HG03571 (cell line): Measurements from ENCODE around the gene ITGB4.

Experiments
- ATAC-seq: cut with Tn5 transposase; IDR thresholded peaks from one replicate; pipeline ENCODE4 v1.9.1; 2021; ENCODE audit not compliant: unreplicated experiment

Gene ITGB4

GRCh38 chr17:75697651-75698291, 23.5 kb upstream of the ITGB4 start:
- no peak for ATAC-seq

DNA sequence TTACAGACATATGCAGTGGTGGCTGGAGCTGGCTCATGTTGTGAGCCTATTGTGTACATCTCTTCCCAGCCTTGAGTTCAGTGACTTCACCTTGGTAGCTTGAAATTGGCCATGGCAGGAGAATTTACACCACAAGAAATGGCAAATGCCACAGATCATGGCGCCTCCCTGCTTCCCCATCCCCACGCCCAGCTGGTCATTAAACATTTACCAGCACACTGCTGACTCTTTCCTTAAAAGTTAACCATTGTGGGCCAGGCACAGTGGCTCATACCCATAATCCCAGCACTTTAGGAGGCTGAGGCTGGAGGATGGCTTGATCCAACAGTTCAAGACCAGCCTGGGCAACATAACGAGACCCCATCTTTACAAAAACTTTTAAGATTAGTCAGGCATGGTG, 22.6 kb upstream of the ITGB4 start:
- ATAC-seq = no peak

GRCh38 chr17:75701288-75701687, 20.0 kb upstream of the ITGB4 start:
- no peak for ATAC-seq

DNA sequence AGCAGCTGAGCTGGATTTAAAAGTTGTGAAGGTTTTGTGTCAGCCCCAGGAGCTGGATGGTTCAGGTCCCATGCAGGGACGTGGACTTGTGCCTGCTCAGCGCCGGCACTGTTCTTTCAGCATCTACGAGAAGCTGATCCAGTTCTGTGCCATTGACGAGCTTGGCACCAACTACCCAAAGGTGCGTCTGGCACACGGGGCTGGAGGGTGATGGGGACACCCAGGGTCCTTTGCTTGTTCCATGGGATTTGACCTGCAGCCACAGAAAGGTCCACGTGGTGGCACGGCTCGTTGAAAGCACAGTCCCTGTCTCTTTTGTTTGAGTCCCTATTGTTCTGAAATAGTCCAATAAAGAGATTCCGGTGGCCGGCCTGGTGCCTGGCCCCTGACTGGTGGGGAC, 18.1 kb upstream of the ITGB4 start:
- no peak for ATAC-seq

GRCh38 chr17:75703591-75703990, 17.7 kb upstream of the ITGB4 start:
- no peak for ATAC-seq

DNA sequence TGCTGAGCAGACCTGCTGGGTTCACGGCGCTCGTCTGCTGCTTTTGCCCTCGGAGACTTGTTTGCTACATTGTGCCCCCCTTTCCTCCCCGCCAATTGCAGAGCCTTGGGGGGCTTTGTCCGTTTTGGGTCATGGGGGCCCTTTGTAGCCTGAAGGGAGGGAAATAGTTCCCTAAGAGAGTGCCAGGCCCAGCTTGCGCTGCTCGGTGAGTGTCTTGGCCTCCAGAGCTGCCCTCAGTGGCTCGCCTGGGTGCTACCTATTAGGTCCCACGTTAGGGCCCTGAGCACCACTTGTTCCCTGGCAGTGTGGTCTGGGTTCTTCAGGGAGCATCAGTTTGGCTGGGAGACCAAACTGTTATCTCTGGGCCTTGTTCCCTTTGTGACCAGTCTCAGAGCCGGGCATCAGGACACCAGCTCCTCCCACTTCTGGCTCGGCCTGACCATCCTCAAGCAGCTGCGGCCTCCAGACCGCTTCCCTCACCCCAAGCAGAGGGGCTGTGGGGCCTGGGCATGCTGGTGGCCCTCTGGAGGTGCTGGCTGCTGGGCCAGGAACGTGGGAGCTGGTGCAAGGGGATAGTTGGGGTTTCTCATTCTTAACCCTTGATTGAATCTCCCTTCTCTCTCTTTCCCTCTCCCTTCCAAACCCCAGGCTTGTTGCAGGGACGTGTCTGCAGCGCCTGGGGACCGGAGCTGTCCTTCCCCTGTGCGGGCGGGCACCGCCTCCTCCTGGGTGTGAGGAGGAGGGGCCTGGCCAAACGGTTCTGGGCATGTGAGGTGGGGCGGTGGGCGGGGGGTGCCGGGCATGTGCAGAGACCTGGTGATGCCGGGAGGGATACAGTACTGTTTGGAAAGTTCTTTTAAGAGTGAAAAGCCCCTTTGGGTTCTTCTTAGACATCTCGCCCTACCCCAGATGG, 16.0 kb upstream of the ITGB4 start:
- no peak for ATAC-seq

DNA sequence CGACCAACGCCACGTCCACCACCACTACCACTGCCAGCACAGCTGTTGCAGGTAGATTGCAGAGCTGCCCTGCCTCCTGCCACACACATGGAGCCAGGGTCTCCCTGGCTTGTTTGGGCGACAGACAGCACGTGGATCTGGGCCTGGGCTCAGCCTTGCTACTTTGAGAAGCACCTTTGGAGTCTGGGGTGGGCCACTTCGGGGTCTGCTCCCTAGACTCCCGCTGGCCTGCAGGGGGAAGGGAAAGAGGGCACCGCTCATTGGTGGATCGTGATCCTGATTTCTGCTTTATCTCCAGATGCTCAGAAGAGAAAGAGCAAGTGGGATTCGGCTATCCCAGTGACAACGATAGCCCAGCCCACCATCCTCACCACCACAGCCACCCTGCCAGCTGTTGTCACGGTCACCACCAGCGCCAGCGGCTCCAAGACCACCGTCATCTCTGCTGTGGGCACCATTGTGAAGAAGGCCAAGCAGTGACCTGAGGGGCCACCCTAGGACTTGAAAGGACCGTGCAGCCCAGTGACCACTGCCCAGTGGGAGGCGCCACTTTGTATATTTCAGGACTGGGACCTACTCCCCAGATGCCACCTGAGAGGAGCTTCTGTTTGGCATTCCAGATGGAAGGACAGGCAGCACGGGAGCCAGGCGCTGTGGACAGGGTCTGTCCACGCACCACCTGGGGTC, 15.1 kb upstream of the ITGB4 start:
- no peak for ATAC-seq

DNA sequence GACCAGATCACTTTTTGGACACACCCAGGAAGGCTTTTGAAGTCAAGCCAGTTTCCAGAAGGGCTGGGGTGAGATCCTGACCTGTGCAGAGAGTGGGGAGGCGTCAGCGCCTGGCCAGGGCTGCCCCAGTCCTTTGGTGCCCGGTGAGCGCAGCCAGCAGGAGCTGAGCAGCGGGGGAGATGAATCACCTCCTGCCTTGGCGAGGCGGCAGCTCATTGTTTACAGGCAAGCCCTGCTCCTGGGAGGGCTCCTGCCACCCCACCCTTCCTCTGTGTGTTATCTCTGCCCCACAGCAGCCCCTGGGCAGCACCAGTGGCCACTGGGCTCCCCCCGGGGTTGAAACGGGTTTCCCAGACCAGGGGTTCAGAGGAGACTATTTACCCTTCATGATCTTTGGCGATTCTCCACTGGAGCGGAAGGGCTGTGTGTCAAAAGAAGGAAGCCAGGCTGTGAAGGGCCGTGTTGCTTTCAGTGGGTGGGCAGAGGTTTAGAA, 14.1 kb upstream of the ITGB4 start:
- no peak for ATAC-seq

GRCh38 chr17:75712446-75712845, 8.8 kb upstream of the ITGB4 start:
- ATAC-seq = no peak

GRCh38 chr17:75719732-75720131, 1.5 kb upstream of the ITGB4 start:
- ATAC-seq = no peak

- ATAC-seq = no peak
Observed at GRCh38 chr17:75721463-75722011, 278 bp downstream of the ITGB4 start.

- no peak for ATAC-seq
Observed at GRCh38 chr17:75722076-75722475, 817 bp downstream of the ITGB4 start.

- ATAC-seq = no peak
Observed at GRCh38 chr17:75722542-75723095, 1.4 kb downstream of the ITGB4 start.

- ATAC-seq = no peak
Observed at GRCh38 chr17:75723171-75723930, 2.1 kb downstream of the ITGB4 start.

DNA sequence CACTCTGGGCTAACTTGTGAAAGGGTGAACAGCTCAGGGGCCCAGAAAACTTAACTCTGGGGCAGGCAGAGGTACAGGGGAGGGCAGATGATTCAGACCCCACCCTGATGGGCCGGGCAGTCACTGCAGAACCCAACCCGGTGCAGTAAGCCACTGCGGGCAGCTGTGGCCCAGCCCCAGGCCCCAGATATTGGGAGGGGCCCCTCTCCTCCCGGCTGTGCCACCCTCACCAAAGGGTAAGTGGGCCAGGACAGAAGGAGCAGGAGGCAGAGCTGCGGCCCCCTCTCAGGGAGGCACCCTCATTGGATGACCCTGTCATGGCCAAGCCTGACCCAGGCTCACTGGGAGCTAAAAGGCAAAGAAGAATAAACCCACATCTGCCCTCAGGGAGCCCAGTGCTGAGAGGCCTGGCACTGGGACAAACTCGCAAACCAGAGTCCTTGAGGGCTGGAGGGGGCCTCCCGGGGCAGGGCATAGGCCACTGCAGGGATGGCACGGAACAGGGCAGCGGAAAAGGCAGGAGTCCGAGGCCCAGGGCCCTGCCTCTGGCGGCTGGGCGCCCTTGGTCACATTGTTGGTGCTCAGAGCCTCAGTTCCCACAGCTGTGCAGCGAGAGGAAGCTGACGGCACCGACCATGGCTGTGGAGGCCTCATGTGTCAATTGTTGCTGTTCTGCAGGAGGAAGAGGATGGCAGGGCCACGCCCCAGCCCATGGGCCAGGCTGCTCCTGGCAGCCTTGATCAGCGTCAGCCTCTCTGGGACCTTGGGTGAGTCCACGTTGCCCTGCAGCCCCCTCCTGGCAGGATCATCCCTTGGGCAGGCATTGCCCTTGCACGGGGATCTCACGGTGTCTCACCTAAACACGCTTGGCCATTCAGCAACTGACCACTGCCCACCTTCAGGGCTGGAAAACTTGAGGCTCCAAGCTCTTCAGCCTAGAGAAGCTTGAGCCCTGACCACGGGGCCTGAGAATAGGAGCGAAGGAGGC, 3.1 kb downstream of the ITGB4 start:
- ATAC-seq = no peak

- no peak for ATAC-seq
Observed at GRCh38 chr17:75725504-75725903, 4.2 kb downstream of the ITGB4 start.

DNA sequence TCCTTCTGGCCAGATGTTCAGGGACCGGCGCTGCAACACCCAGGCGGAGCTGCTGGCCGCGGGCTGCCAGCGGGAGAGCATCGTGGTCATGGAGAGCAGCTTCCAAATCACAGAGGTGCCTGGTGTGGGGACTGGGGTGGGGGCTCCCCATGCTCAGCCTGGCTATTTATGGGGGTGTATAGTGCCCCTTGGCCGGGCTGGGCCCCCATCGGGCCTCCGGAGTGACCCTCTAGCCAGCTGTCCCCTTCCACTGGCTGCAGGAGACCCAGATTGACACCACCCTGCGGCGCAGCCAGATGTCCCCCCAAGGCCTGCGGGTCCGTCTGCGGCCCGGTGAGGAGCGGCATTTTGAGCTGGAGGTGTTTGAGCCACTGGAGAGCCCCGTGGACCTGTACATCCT, 6.1 kb downstream of the ITGB4 start:
- ATAC-seq = no peak

DNA sequence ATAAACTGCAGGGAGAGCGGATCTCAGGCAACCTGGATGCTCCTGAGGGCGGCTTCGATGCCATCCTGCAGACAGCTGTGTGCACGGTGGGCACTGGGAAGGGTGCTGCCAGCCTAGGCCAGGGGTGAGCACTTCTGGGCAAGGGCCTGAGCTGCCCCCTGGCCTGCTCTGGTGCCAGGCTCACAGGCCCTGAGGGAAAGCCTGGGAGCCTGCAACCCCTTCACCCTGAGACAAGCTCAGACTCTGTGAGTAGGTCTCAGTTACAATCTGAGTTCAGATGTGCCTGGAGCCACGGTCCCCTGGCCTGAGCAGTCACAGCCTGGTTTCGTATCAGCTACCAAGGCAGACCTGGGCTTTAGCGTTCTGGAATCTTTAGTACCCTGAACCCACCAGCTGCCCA, 8.1 kb downstream of the ITGB4 start:
- no peak for ATAC-seq

DNA sequence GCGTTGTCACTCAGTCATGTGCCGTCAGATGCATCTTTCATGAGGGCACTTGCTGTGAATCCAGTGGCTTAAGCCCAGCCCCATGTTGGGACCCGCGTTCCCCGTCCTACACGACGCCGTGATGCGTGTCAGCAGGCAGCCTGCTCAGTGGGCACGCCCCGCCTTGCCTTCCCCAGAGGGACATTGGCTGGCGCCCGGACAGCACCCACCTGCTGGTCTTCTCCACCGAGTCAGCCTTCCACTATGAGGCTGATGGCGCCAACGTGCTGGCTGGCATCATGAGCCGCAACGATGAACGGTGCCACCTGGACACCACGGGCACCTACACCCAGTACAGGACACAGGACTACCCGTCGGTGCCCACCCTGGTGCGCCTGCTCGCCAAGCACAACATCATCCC, 8.8 kb downstream of the ITGB4 start:
- ATAC-seq = no peak
